GM18511 (cell line): ENCODE results near the gene CLDN19.
"Not testable (repeated sequence)": the region's sequence is repeated elsewhere in the genome, so short reads cannot be mapped to it uniquely, and the experiment has no call there.

ENCODE experiments used
- ATAC-seq: cut with Tn5 transposase; IDR thresholded peaks from one replicate; pipeline ENCODE4 v1.9.1; 2021; ENCODE audit warnings: mild to moderate bottlenecking, moderate library complexity; ENCODE audit not compliant: unreplicated experiment

CLDN19 gene

DNA sequence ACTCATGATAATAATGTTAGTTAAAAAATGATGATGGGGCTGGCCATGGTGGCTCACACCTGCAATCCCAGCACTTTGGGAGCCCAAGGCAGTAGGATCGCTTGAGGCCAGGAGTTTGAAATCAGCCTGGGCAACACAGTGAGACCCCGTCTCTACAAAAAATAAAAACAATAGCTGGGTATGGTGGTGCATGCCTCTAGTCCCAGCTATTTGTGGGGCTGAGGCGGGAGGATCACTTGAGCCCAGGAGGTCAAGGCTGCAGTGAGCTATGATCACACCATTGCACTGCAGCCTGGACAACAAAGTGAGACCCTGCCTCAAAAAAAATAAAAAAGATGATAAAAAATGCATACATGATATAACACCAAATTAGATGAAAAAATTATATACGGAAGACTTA, 21.5 kb upstream of the CLDN19 start:
- ATAC-seq = no peak

DNA sequence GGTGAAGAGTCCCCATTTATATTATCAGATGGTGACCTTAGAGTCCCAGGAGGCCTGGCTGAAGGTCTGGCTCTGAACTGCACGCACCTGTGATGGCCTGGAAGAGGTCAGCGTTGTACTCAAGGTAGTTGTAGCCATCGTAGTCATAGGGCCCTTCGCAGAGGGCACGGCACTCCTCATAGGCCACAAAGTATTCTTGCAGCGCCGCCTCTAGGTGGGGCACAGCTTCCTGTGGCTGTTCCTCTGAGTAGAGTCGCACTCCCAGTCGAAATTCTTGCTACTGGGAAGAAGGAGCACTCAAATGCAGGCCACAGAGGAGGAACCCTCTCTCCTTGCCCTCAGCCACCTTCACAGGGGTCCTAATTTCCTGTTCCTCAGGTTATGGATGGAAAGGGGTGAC, 19.1 kb upstream of the CLDN19 start:
- ATAC-seq = no peak

DNA sequence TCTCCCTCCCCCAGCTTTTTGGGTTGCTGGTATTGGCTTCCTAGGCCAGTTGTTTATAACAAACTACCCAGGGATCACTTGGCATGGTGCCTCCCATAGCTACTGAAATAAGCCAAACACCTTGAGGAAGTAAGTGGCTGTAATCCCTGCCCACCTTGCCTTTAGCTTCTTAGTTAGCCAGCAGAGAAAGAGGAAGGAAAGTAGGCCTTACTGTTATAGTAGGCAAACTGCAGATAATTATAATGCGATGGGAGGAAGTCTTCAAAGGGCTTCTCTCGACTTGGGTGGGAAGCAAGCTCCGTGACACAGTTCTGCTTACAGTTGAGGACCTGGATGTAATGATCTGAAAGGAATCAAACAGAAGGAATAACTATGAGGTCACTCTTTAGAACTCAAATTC, 18.6 kb upstream of the CLDN19 start:
- ATAC-seq = no peak

DNA sequence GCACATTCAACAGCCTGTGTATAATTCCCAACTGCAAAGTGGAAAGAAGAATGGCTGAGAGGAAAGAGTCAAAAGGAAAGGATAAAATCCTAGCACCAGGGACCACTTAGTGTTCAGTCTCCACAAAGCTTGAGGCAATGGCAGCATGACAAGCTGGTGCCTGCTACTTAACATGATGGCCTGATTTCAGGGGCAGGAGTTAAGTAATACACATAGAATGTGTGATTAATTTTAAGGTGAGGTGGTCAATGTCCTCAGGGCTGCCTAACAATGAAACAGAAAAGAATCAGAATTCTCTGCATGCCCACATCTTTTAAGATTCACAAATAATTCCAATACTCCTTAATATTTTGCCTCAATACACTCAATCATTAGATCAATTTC, 17.8 kb upstream of the CLDN19 start:
- no peak for ATAC-seq

DNA sequence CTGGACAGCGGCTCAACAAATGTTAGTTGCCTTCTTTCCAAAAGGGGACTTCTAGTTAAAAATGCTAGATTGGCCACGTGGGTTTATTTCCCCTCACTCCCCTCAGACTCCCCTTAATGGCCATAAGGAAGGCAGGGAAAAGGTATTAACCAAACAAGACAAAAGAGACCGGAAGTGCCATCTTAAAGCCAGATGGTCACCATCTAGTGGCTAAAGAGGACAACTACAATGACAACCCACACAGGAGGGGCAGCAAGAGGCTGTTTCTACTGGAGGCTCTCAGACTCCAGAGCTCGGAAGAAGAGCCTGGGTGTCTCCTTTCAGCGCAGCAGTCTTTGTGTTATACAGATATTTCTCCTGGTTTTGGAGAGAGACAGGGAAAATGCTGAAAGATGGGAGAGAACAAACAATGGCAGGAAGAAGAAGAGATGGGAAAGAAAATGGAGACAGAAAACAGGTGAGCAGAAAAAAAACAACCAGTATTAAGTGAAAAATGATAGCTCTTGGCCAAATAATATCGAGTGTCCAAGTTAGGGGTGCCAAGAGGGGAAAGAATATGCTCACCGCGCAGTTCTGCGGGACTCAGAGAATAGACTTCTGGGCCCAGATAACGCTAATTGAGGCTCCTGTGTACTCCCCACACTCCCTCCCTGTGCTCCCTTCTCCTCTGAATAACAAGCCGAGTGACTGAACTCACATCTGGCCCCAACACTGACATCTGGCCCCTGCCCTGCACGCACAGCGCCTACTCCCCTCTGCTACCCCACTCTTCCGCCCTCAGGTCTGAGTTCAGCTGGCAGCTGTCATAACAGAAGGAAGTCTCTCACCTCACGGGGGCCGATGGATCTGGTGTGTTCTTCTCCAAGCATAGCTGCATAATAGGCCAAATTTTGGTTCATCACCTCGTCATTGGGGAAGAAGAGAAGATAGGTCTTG, 17.2 kb upstream of the CLDN19 start:
- no peak for ATAC-seq

DNA sequence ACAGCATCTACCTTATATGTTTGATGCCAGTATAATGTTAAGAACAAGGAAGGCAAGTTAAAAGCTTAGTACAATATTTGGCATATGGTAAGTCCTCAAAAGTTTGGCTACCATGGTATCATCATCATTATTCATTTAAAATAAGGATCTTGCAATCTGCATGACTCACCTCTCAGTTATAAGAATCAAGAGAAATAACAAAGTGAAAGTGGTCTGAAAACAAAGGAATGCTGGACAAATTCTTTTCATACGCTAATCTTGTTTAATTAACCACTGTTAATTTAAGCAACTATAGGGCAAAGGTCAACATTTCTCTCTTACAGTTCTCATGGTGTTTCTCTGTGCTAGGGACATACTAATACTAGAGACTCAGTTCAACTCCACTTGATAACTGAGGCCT, 13.0 kb upstream of the CLDN19 start:
- ATAC-seq = no peak

DNA sequence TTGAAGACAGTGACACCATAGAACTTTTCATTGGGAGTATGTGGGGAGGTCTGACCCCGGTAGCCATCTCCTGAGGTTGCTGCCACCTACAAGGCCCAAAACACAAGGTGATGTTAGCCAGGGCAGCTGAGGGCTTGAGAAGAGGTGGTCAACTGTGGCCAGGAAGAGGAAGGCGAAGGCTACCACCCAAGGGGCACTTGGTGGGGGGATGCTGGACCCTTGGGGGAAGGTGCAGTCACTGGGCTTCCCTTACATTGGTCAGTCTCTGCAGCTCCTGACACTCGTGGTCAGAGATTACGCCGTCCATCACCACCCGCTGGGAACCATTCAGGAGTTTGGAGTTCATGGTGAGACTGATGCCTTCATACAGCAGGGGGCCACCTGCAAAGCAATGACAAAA, 12.2 kb upstream of the CLDN19 start:
- no peak for ATAC-seq

DNA sequence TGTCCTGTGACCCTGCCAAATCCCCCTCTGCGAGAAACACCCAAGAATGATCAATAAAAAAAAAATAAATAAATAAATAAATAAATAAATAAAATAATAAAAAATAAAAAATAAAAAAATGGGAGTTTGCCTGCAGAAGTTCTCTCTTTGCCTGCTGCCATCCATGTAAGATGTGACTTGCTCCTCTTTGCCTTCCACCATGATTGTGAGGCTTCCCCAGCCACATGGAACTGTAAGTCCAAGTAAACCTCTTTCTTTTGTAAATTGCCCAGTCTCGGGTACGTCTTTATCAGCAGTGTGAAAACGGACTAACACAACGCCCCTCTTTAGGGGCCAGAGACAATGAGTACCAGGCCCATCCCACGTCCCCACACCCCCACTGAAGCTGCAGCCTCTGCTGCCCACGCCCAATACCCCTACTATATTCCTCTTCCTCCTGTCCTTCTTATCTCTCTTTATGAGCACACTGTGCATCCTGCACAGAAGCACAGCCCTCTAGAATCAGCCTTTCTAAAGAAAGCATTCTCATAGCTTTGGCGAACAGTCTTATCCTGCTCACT, 11.6 kb upstream of the CLDN19 start:
- ATAC-seq = not testable (repeated sequence)

DNA sequence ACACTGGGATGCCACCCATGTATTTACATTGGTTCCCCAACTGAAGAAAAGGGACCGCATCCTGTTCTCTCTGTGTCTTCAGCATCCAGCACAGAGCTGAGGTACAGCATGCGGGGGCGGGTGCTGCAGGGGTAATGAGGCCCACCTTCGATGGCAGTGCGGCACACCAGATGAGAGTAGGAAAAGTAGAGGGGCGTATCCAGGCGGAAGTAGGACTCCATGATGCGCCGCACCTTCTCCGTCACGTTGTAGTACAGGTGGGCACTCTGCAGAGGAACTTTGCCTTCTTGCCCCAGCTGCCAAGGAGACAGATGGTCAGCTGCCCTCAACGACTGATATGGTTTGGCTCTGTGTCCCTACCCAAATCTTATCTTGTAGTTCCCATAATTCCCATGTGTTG, 10.0 kb upstream of the CLDN19 start:
- ATAC-seq = no peak

DNA sequence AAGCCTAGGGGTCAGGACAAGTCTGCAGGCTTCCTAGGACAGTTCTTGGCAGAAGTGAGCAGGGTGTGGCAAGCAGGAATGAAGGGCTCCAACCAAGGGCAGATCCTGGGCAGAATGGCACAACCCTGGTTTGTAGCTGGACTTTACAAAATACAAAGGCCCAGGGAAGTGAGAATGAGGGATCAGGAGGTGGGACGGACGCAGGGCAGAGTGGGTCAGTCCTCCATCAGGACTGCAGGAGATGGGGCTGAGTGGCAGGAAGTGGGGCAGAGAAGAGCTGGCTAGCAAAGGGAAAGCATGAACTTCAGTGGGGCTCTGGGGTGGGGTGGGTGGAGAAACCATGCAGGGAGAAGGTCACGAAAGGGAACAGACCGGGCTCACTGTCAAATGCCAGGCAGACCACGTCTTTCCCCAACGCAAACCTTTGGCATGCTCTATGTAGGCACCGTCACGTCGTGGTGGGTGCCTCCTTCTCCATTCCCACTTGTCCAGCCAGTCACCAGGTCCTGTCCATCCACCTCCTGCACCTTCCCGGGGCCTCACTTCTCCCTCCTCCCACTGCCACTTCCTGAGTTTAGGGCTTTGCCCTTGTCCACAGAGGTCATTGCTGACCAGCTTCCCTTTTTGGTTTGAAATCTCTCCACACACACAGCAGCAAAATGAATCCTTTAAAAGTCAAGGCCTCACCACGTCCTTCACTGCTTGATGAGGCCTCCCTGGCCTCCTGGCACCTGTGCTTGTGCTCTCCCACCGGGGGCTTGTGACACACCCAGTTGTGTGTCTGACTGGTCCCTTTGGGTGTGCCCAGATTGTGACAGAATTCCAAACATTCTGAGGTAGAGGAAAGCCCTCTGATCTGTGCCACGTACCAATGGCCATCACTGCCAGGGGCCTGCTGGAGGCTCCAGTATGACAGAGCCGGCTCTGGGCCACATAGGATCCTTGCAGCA, 8.7 kb upstream of the CLDN19 start:
- no peak for ATAC-seq

DNA sequence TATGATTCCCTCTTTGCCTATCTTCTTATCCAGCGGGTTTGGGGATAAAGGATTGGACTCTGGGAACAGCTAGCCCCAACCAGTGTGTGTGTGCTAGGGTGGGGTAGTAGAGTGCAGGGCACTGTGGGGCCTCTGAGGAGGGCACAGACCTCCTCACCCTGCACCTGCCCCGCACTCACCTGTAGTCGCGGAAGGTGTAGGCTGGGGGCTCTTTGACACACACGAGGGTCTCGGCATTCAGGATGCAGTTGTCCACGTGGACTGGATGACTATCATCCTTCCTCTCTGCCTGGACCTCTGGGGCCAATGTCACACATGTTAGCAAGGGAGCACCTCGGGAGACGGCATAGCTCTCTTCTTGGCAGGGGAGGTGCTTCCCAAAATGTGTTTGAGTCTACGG, 8.0 kb upstream of the CLDN19 start:
- no peak for ATAC-seq

DNA sequence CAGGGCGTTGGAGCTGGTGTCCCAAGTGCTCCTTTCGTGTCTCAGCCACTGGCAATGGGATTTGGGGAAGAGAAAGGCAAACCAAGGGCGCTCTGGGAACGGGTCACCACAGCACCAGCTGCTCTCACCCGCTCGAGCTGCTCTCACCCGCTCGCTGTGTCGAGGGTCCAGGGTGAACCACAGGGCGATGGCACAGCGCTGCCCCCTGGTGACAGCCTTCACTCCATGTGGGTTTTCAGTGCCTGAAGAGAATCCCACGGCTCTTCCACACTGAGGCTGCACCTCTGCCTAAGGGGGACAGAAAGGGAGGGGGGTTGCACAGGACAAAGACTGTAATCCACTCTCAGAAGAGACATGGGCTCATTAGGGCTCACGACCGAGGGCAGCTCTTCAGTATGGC, 7.1 kb upstream of the CLDN19 start:
- no peak for ATAC-seq

DNA sequence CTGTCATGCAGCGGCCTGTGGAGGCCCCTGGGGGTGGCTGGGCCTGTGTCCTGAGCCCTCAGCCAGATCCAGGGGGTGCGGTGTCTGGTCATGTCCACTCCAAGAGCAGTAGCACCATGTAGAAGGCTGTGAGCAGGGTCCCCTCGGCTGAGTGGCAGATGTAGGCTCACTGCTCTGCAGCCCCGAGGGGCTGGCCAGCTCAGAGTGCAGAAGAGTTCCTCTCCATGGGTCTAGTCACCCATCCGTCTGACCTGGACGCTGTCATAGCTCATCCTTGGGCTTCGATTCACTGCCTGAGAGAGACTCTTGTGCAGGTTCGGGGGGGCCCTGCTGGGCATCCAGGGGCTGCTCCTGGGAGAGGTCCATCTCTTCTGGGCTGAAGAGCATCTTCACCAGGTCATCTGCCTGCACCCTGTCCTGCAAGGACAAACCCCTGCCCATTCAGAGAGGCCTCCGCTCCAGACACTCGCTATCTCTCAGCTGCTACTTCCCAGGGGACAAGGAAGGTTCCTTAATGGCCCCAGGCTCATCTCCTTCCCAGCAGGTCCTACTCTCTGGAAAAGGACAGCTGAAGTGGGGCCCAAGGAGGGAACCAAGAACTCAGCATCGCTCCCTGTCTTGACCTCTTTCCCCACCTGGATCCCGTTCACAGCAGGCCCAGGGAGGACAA, 6.5 kb upstream of the CLDN19 start:
- ATAC-seq = no peak

DNA sequence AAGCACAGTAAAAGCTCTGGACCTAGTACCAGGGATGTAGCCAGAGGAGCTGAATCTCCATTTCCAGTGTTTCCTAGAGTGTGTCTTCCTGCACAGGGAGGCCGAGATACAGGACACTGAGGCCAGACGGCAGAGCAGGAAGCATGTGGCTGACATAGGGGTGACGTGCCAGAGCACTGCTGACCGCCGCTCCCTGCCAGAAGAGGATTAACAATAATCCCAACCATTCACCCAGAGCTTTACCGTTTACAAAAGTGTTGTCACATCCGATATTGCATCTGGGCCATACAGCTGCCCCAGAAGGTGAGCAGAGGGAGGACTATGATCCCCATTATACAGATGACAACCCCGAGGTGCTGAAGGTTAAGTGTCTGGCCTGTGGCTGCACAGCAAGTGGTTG, 5.8 kb upstream of the CLDN19 start:
- ATAC-seq = no peak

DNA sequence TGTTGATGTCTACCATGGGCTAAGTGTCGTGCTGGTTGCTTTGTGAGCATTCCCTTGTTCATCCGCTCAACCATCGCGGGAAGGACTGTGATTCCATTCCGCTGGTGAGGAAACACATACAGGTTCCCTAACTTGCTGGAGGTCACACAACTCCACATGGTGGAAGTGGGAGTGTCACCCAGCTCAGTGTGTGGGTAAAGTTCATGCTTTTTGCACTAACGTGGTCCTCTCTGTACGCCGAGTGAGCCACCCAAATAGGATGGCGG, 4.0 kb upstream of the CLDN19 start:
- no peak for ATAC-seq

DNA sequence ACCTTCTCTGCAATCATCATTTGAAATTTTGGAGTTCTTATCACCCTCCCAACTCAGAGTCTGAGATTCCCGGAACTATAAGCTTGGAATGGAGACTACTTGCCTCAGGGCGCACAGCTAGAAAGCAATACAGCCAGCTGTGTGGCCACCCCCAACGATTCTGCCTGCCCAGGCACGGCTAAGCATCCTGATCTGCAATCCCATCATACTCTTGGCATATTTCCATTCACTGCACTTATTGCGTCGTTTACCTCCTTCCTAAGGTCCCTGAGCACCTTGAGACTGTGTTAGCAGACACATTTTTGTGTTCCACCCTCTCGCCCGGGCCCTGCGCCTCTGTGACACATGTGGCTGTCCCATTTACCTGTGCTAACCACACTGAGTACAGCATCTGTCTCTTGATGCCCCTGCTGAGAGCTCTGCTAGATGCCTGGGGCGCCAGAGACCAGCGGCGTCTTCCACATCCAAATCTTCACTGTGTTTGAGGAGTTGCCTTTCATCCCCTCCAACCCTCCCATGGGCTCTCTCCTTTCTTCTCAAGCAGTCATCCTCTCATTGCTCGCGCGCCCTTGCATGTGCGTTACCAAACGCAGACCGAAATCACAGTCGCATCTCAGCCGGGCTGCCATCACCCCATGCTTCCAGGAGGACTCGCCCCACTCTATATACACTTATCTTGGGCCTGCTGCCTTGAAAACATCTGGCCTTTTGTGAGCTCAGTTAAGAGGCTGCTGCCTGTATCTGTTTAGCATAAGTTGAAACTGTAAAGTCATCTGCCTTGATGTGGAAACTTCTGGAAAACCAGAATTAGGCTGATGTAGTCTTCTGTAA, 3.5 kb upstream of the CLDN19 start:
- no peak for ATAC-seq

DNA sequence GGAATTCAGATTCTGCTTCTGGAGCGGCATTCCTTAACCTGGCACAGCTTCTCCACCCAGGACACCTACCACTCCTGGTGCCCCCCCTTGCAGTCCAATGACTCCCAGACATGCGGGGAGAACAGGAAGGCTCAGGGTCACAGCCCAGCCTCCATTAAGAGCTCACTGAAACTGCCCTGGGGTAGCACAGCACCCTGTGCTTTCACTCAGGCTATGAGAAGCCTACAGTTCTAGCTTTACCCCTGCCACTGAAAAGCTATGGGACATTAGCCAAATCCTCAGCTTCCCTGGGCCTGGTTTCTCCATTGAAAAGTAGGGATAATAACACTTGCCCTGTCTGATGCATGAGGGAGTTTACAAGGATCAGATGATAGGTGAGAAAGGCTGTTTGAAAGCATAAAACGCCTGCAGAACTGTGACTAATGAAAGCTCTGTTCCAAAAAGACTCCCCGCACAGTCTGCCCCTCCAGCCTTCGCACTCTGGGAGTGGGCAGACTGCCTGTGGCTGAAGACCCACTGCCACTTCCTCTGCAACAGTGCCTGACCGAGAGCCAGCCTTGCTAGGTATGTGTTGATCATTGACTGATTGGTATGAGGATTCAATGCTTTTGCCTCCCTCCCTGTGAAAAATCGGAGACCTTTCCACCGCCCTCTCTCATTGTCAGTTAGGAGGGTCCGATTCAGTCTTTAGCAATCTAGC, 2.7 kb upstream of the CLDN19 start:
- no peak for ATAC-seq

DNA sequence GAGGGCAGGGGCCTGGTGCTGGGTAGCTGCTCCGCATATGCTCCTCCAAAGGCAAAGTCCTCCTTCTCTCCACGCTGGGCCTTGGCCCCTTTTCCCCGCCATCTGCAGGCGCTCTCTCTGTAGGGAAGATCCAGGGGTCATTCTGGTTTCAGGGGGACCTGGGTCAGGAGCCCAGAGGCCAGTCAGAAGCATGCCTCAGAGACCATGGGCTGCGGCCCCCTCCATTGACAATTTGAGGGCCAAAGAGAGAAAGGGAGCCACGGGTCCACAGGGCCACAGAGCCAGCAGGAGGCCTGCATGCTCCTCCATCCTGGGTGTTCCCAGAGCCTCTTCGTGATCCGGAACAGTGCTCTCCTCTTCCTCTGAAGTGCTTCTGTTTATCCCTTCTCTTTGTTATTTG, 2.1 kb upstream of the CLDN19 start:
- ATAC-seq = no peak

DNA sequence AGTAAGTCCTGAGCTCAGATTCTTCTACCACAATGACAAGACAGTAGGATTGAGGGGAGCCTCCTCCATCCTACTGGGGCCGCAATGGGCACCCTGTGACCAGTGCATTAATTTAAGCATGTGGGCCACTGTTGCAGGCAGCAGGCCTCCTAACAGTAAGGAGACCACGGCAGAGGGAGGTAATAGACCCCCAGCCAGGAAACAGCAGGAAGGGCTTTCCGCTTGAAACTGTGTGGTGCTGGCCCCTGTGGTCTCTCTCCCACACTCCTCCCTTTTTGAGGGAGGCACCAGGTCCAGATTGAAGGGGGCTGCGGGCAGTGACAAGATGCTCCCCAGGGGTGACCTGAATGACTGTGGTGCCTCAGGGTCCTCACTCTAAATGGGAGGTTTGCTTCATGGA, 1.7 kb upstream of the CLDN19 start:
- ATAC-seq = no peak
